ENCODE results near the gene EIF2B1. TPM values are rescaled to one million over a fixed set of nuclear protein-coding genes. Genes with fewer than 3 reads are reported as not detected.

EIF2B1 gene
- polyA plus RNA-seq, 3 donors, result 55.7 to 73.4 (median 69.3) TPM

GRCh38 chr12:123598522-123598921 is 35.0 kb downstream of the EIF2B1 start:
- H3K27me3 ChIP-seq (ENCODE audit: control insufficient read depth in 2 of 2, insufficient read depth in 2 of 2, low read length in 2 of 2), result no peaks in the 10 kb centered on the region
- no peak for TF ChIP-seq CTCF (IDR thresholded peaks at IDR 0.05)
- Mint-ChIP-seq H3K27ac (peak overlapping the region in 3 of 7 donors; percentile 6 to 33 (median 31)), H3K27me3 (ENCODE audit: low read depth in 3 of 3) (no peaks in the 10 kb centered on the region), H3K4me3 (no peak overlapping the region), H3K9me3 (no peaks in the 10 kb centered on the region), H3K4me1 (peaks cover 16% of the 10 kb centered on the region), H3K36me3 (peaks cover 40 to 48% of the 10 kb centered on the region in 2 donors)
- H3K27ac ChIP-seq (ENCODE audit: low read depth in 1 of 2, low read length in 2 of 2), result no peak overlapping the region
- peaks cover 37 to 55% of the 10 kb centered on the region in 2 donors for H3K36me3 ChIP-seq (replicated peaks in 1 of 2; ENCODE audit: control insufficient read depth in 1 of 2, insufficient read depth in 2 of 2, low read length in 2 of 2)
- no peak for DNase-seq
- peaks cover 17 to 19% of the 10 kb centered on the region in 2 donors for H3K4me1 ChIP-seq (ENCODE audit: control insufficient read depth in 1 of 2, insufficient read depth in 2 of 2, low read length in 2 of 2)
- 67% methylated on average over 1 of the region's 3 CpGs for WGBS (ENCODE audit: insufficient coverage)
- H3K4me3 ChIP-seq (replicated peaks in 1 of 3; ENCODE audit: low read depth in 2 of 3, low read length in 3 of 3), result no peak overlapping the region
- H2AFZ ChIP-seq (ENCODE audit: insufficient read depth, low read depth, low read length, poor library complexity, severe bottlenecking), result no peak overlapping the region
- H3K9me3 ChIP-seq (replicated peaks in 1 of 2; ENCODE audit: control insufficient read depth in 1 of 2, insufficient read depth in 1 of 2, low read length in 2 of 2), result no peaks in the 10 kb centered on the region
- peaks cover 48% of the 10 kb centered on the region for H3K79me2 ChIP-seq (ENCODE audit: insufficient read depth, low read length)
- peaks cover 20% of the 10 kb centered on the region for H4K20me1 ChIP-seq (ENCODE audit: insufficient read depth, low read length)
- H3K4me2 ChIP-seq (replicated peaks; ENCODE audit: extremely low read depth, low read length, poor library complexity, severe bottlenecking), result no peak overlapping the region
- intact Hi-C loops (cut with micrococcal nuclease), result no loop called here
- no peak overlapping the region for H3K9ac ChIP-seq (ENCODE audit: insufficient read depth, low read length, poor library complexity, severe bottlenecking)

GRCh38 chr12:123597100-123597499 is 36.4 kb downstream of the EIF2B1 start:
- Histone ChIP-seq H3K79me2 (ENCODE audit: insufficient read depth, low read length) (peaks cover 48% of the 10 kb centered on the region), H2AFZ (ENCODE audit: insufficient read depth, low read depth, low read length, poor library complexity, severe bottlenecking) (no peak overlapping the region)

More at GRCh38 chr12:123597100-123597499, 36.4 kb downstream of the EIF2B1 start:
- no peaks in the 10 kb centered on the region for H3K9me3 Mint-ChIP-seq
- Histone ChIP-seq H3K27me3 (ENCODE audit: control insufficient read depth in 2 of 2, insufficient read depth in 2 of 2, low read length in 2 of 2) (no peaks in the 10 kb centered on the region), H3K9me3 (replicated peaks in 1 of 2; ENCODE audit: control insufficient read depth in 1 of 2, insufficient read depth in 1 of 2, low read length in 2 of 2) (no peaks in the 10 kb centered on the region), H3K9ac (ENCODE audit: insufficient read depth, low read length, poor library complexity, severe bottlenecking) (no peak overlapping the region), H3K4me2 (replicated peaks; ENCODE audit: extremely low read depth, low read length, poor library complexity, severe bottlenecking) (no peak overlapping the region), H3K4me1 (ENCODE audit: control insufficient read depth in 1 of 2, insufficient read depth in 2 of 2, low read length in 2 of 2) (peaks cover 8% of the 10 kb centered on the region in 2 donors), H3K4me3 (replicated peaks in 1 of 3; ENCODE audit: low read depth in 2 of 3, low read length in 3 of 3) (no peak overlapping the region), H3K27ac (ENCODE audit: low read depth in 1 of 2, low read length in 2 of 2) (no peak overlapping the region), H3K36me3 (replicated peaks in 1 of 2; ENCODE audit: control insufficient read depth in 1 of 2, insufficient read depth in 2 of 2, low read length in 2 of 2) (peaks cover 44 to 69% of the 10 kb centered on the region in 2 donors), H4K20me1 (ENCODE audit: insufficient read depth, low read length) (peaks cover 33% of the 10 kb centered on the region)
- intact Hi-C loops (cut with micrococcal nuclease), result no loop called here
- 93% methylated on average over 2 of the region's 3 CpGs for WGBS (ENCODE audit: insufficient coverage)
- DNase-seq, result no peak
- peaks cover 8% of the 10 kb centered on the region for H3K4me1 Mint-ChIP-seq
- H3K36me3 Mint-ChIP-seq, result peaks cover 50 to 61% of the 10 kb centered on the region in 2 donors
- no peaks in the 10 kb centered on the region for H3K27me3 Mint-ChIP-seq (ENCODE audit: low read depth in 3 of 3)
- no peak overlapping the region for H3K4me3 Mint-ChIP-seq
- TF ChIP-seq CTCF (IDR thresholded peaks at IDR 0.05), result no peak
- no peak overlapping the region for H3K27ac Mint-ChIP-seq
